ENCODE measurements around the gene GTF2I.
"Not testable (repeated sequence)": the region's sequence is repeated elsewhere in the genome, so short reads cannot be mapped to it uniquely, and the experiment has no call there.

The GTF2I gene

GRCh38 chr7:74657692-74658177 lies at the start of gene GTF2I:
GTF2I (plus strand) TSS chr7:74657718; CDS start chr7:74689129, 31,411 bp downstream.
- no peak for DNase-seq (ENCODE audit: low read depth)

DNA sequence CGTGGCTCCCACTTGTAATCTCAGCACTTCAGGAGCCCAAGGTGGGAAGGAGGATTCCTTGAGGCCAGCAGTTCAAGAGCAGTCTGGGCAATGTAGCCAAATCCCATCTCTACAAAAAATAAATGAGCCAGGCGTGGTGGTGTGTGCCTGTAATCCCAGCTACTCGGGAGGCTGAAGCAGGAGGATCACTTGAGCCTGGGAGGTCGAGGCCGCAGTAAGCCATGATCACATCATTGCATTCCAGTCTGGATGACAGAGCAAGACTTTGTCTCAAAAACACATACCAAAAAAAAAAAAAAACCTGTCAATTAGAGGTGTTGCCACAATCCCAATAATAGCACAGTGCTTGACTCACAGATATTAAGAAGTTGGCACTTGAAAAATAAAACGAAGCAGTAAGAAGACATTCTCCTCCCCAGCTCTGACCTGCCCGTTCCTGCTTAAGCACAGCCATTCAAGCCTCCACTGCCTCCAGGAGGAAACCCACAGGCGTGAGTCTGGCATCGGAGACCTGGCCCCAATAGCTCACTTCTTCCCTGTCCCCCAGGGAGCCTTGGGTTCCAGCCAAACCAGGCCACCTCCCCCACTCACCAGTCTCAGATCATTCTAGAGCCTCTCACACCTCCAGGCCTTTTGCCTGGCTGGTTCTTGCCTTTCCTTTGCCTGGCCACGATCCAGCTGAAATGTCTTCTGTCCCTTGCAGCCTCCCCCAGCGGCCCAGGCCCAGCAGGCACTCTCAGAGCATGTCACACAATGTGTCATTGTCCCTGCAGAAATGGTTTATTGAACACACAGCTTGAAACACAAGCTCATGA lies 45.3 kb upstream of the GTF2I start:
- DNase-seq (ENCODE audit: low read depth) = no peak

GRCh38 chr7:74615933-74616780 lies 41.4 kb upstream of the GTF2I start:
- no peak for DNase-seq (ENCODE audit: low read depth)

DNA sequence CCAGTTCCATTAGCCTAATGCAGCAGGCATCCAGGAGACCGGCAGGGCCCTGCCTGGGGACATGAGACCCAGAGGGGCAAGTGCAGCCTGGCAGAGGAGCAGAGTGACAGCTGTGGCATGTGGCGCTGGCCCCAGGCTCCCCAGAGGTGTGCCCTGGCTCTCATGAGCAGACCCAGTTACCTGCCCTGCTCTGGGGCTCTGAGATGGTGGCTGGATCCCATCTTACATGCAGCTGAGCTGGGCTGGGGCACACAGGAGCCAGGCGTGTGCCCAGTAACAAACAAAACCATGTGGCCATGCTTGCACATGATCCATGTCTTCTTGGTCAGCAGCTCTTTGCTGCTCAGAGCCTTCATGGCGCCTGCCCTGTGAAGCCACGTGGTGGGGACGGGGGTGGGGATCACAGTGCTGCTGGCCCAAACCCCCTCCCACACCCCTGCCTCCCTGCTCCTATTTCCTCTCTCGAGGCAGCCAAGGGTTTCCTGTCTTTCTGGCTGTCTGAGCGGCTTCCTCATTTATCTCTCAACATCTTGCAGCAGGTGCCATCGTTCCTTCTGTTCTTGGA lies 40.3 kb upstream of the GTF2I start:
- no peak for DNase-seq (ENCODE audit: low read depth)

- no peak for DNase-seq (ENCODE audit: low read depth)
Measured at GRCh38 chr7:74619235-74619860, 38.2 kb upstream of the GTF2I start.

- no peak for DNase-seq (ENCODE audit: low read depth)
Measured at GRCh38 chr7:74622228-74622749, 35.2 kb upstream of the GTF2I start.

- no peak for DNase-seq (ENCODE audit: low read depth)
Measured at GRCh38 chr7:74623135-74623534, 34.4 kb upstream of the GTF2I start.

DNA sequence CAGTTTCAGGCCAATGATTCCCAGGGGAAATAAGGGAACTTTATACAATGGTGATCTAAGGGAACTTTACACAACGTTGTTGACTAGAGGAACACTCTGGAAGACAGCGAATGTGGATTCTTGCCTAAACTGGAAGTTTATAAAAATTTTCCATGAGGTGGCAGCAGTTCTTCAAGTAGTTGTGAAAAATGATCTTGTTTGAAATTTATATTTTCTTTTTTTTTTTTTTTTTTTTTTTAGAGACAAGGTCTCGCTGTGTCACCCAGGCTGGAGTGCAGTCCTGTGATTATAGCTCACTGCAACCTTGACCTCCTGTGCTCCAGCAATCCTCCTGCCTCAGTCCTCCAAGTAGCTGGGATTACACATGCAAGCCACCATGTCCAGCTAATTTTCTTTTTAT lies 32.1 kb upstream of the GTF2I start:
- DNase-seq (ENCODE audit: low read depth) = peak; percentile 19

- DNase-seq (ENCODE audit: low read depth) = no peak
Measured at GRCh38 chr7:74627661-74628411, 29.7 kb upstream of the GTF2I start.

DNA sequence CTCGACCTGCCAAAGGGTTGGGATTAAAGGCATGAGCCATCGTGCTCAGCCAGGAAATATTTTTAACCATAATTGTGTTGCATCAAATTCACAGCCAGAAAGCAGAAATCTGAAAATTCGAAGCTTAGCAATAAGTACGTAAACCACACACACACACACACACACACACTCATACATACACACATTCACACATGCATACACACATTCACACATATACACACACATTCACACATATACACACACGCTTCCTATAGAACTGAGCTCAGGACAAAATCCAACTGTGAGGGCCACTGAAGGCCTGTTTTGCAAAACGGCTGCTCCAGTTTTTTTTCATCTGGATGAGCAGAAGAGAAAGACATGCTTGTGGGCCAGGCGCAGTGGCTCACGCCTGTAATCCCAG lies 25.0 kb upstream of the GTF2I start:
- no peak for DNase-seq (ENCODE audit: low read depth)

GRCh38 chr7:74633451-74633921 lies 24.0 kb upstream of the GTF2I start:
- no peak for DNase-seq (ENCODE audit: low read depth)

DNA sequence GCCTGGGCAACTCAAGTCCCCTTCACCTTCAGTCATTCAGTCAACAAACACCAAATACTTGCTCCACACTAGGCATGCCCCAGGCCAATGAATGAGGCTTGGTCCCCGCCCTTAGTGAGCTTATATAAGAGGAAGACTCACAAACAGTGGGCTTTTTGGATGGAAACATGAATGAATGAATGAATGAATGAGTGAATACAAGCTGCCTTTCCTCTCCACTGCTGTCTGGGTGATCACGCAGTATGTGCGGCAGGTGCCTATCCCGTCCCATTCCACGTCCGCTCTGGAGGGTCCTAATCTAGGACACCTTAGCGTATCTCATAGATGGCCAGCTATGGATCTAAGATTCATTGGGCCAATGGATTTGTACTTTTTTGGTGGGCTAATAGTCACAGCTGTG lies 19.8 kb upstream of the GTF2I start:
- DNase-seq (ENCODE audit: low read depth) = no peak

GRCh38 chr7:74650055-74650454 lies 7.5 kb upstream of the GTF2I start:
- not testable (repeated sequence) for DNase-seq (ENCODE audit: low read depth)

DNA sequence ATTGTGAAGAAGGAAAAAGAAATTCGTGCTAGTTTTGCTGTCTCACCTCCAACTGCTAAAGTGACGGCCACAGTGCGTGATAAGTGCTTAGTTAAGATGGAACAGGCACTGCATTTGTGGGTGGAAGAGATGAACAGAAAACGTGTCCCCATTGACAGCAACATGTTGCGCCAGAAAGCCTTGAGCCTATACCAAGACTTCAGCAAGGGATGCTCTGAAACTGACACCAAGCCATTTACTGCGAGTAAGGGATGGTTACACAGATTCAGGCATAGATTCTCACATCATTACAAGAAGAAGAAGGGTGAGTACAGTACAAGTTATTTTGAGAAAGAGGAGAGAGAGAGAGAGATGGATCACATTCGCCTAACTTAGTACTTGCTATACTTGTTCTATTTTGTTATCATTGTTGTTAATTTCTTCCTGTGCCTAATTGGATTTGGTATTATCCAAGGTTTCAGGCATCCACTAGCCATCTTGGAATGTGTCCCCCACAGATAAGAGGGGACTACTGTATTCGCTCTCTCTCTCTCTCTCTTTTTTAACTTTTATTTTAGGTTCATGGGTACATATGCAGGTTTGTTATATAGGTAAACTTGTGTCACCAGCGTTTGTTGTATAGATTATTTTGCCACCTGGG lies 6.9 kb upstream of the GTF2I start:
- not testable (repeated sequence) for DNase-seq (ENCODE audit: low read depth)

GRCh38 chr7:74651133-74651504 lies 6.4 kb upstream of the GTF2I start:
- not testable (repeated sequence) for DNase-seq (ENCODE audit: low read depth)

- no peak for DNase-seq (ENCODE audit: low read depth)
Measured at GRCh38 chr7:74653686-74654181, 3.8 kb upstream of the GTF2I start.

- DNase-seq (ENCODE audit: low read depth) = no peak
Measured at GRCh38 chr7:74654811-74655210, 2.7 kb upstream of the GTF2I start.

- DNase-seq (ENCODE audit: low read depth) = no peak
Measured at GRCh38 chr7:74655324-74655723, 2.2 kb upstream of the GTF2I start.

- no peak for DNase-seq (ENCODE audit: low read depth)
Measured at GRCh38 chr7:74655768-74656440, 1.6 kb upstream of the GTF2I start.

DNA sequence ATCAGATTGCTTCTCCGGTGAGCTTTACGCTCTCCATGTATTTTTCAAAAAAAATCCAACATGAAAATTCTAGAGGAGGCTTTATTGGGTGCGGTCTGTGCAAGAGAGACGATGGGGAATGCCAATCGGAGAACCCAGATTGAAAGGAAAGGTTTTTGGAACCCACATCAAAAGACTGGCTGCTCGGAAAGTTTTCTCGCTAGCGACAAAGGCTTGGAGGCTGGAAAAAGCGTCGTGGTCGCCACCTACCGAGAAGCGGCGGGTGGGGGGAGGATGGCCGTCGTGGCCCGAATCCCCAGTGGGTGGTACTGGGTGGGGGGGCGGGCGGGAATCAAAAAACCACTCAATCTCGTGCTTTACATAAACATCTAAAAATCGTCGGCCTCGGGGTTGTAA lies 1.1 kb upstream of the GTF2I start:
- DNase-seq (ENCODE audit: low read depth) = no peak

Data from HS-5 (cell line).